Naive thymus-derived CD4-positive, alpha-beta T cell (primary cell): ENCODE measurements around the gene FARP1. TPM values are rescaled to one million over a fixed set of nuclear protein-coding genes. Genes with fewer than 3 reads are reported as not detected.

Experiments used
- ATAC-seq: fragments of 150-1000 bp; cut with Tn5 transposase; 2 replicates; pipeline ENCODE4 v1.10.0; 2021; ENCODE audit warnings: mild to moderate bottlenecking, moderate library complexity
- CTCF ChIA-PET: fragments of 350-600 bp; sonication (Branson Sonifier 250); formaldehyde crosslinking; loops from one replicate; lab custom pipeline; 2021; ENCODE audit warnings: antibody characterized with exemption; lab: Charles Lee
- POLR2A ChIA-PET: fragments of 350-600 bp; sonication (Branson Sonifier 250); formaldehyde crosslinking; loops from one replicate; lab custom pipeline; 2021; ENCODE audit warnings: antibody characterized with exemption, inconsistent platforms; lab: Charles Lee
- DNase-seq, 9 donors: peaks; one replicate each; pipeline versions ENCODE4 v3.0.0 to v3.0.0-alpha.2; 2020 to 2022; ENCODE audit warnings: mixed read lengths in 1 of 9
- H3K27ac ChIP-seq: one replicate; pipeline ENCODE4 v1.7.0; 2013; ENCODE audit warnings: mild to moderate bottlenecking, low read depth, low read length, moderate library complexity
- H3K27me3 ChIP-seq, 2 donors: one replicate each; pipeline ENCODE4 v1.7.0; 2013; ENCODE audit warnings: low read length in 2 of 2, mild to moderate bottlenecking in 2 of 2, moderate library complexity in 2 of 2; ENCODE audit not compliant: control insufficient read depth in 2 of 2, insufficient read depth in 2 of 2
- H3K36me3 ChIP-seq, 3 experiments: 1 replicate in 2 of 3; 2 replicates in 1 of 3; pipeline ENCODE4 v1.7.0; 2013; ENCODE audit warnings: low read length in 3 of 3, mild to moderate bottlenecking in 3 of 3, moderate library complexity in 1 of 3; ENCODE audit not compliant: insufficient read depth in 3 of 3, control insufficient read depth in 2 of 3
- H3K4me1 ChIP-seq, 2 donors: one replicate each; pipeline ENCODE4 v1.7.0; 2013; ENCODE audit warnings: low read length in 2 of 2, mild to moderate bottlenecking in 2 of 2, moderate library complexity in 1 of 2; ENCODE audit not compliant: control insufficient read depth in 2 of 2, insufficient read depth in 2 of 2
- H3K4me3 ChIP-seq: 2 replicates; pipeline ENCODE4 v1.7.0; 2013; ENCODE audit warnings: mild to moderate bottlenecking, low read length
- H3K9me3 ChIP-seq, 3 experiments: 1 replicate in 2 of 3; 2 replicates in 1 of 3; pipeline ENCODE4 v1.7.0; 2013; ENCODE audit warnings: low read length in 3 of 3; ENCODE audit not compliant: control insufficient read depth in 2 of 3
- H3K27ac Mint-ChIP-seq, 9 donors: one replicate each; pipeline ENCODE4 v1.8.0; 2020 to 2022; ENCODE audit warnings: mixed read lengths in 9 of 9, mild to moderate bottlenecking in 8 of 9, moderate library complexity in 5 of 9, inconsistent platforms in 2 of 9
- H3K27me3 Mint-ChIP-seq, 5 donors: one replicate each; pipeline ENCODE4 v1.8.0; 2021 to 2022; ENCODE audit warnings: mixed read lengths in 5 of 5, mild to moderate bottlenecking in 1 of 5
- H3K36me3 Mint-ChIP-seq, 5 donors: one replicate each; pipeline ENCODE4 v1.8.0; 2020 to 2022; ENCODE audit warnings: mixed read lengths in 5 of 5, mild to moderate bottlenecking in 3 of 5, inconsistent platforms in 1 of 5
- H3K4me1 Mint-ChIP-seq, 7 donors: one replicate each; pipeline ENCODE4 v1.8.0; 2020 to 2022; ENCODE audit warnings: mixed read lengths in 7 of 7, mild to moderate bottlenecking in 3 of 7, inconsistent platforms in 1 of 7
- H3K4me3 Mint-ChIP-seq, 10 donors: one replicate each; pipeline ENCODE4 v1.8.0; 2020 to 2022; ENCODE audit warnings: mild to moderate bottlenecking in 10 of 10, mixed read lengths in 10 of 10, moderate library complexity in 6 of 10, inconsistent platforms in 2 of 10
- H3K9me3 Mint-ChIP-seq, 11 donors: one replicate each; pipeline ENCODE4 v1.8.0; 2020 to 2022; ENCODE audit warnings: mixed read lengths in 11 of 11, mild to moderate bottlenecking in 4 of 11, inconsistent platforms in 1 of 11, moderate library complexity in 1 of 11
- intact Hi-C, 2 donors: fragments of 100-400 bp; cut with micrococcal nuclease; formaldehyde crosslinking; loops; one replicate each; pipeline ENCODE4 v1.15.1; 2023
- polyA plus RNA-seq, 2 donors: library from polyadenylated mRNA; unstranded; fragments of 300-500 nt; fragmentation: Illumina TruSeq; gene quantifications; one replicate each; pipeline ENCODE4 v1.2.3, GENCODE V29; 2021
- total RNA-seq, 6 experiments: library from RNA in 5 of 6; stranded (reverse) in 5 of 6; gene quantifications; 1 replicate in 5 of 6; 2 replicates in 1 of 6; pipeline ENCODE4 v1.2.3 and lab custom pipeline; 2021 to 2026

Gene FARP1
- total and polyA plus RNA-seq, 7 experiments from 2014 or later: 0.19 to 1.1 (median 0.60) TPM

DNA sequence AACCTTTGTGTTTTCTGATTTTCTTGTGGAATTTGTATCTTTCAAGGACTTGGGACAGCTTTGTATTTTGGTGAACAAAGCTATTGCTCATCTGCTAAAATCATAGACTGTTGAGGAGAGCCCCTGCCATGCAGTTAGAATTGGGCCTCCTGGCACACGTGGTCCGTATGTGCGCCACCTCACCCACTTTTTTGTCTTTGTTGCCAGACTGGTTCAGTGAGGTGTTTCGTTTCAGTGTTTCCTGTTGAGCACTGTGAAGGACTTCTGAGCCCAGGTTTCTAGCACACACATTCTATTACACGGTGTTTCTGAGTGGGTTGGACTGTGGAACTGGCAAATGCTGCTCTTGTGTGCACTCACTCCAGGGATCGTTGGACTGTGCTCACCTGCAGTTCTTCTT is 71.8 kb downstream of the FARP1 start:
- H3K27ac Mint-ChIP-seq: no peak overlapping the region
- Histone ChIP-seq H3K9me3 (no peaks in the 10 kb centered on the region), H3K27me3 (no peaks in the 10 kb centered on the region), H3K27ac (no peak overlapping the region), H3K4me3 (no peak overlapping the region), H3K36me3 (no peaks in the 10 kb centered on the region), H3K4me1 (no peaks in the 10 kb centered on the region)
- DNase-seq (no peak), ATAC-seq (no peak)
- peaks cover 0 to 26% (median 10%) of the 10 kb centered on the region in 5 donors for H3K27me3 Mint-ChIP-seq
- H3K4me3 Mint-ChIP-seq: no peak overlapping the region
- CTCF ChIA-PET: no interaction called here
- POLR2A ChIA-PET: no interaction called here
- no peaks in the 10 kb centered on the region for H3K4me1 Mint-ChIP-seq
- intact Hi-C loops: no loop called here
- H3K36me3 Mint-ChIP-seq: no peaks in the 10 kb centered on the region
- peaks cover 0 to 4% (median 0%) of the 10 kb centered on the region in 11 donors for H3K9me3 Mint-ChIP-seq

GRCh38 chr13:98215508-98215907 is 72.6 kb downstream of the FARP1 start:
- Histone ChIP-seq H3K27me3 (no peaks in the 10 kb centered on the region), H3K9me3 (no peaks in the 10 kb centered on the region), H3K36me3 (no peaks in the 10 kb centered on the region), H3K27ac (no peak overlapping the region), H3K4me3 (no peak overlapping the region), H3K4me1 (no peaks in the 10 kb centered on the region)
- ATAC-seq (no peak), DNase-seq (no peak)
- ChIA-PET CTCF (no interaction called here), POLR2A (no interaction called here)
- H3K9me3 Mint-ChIP-seq: peaks cover 0 to 4% (median 0%) of the 10 kb centered on the region in 11 donors
- H3K4me1 Mint-ChIP-seq: no peaks in the 10 kb centered on the region
- no peak overlapping the region for H3K4me3 Mint-ChIP-seq
- no peak overlapping the region for H3K27ac Mint-ChIP-seq
- H3K27me3 Mint-ChIP-seq: peaks cover 2 to 26% (median 10%) of the 10 kb centered on the region in 5 donors
- H3K36me3 Mint-ChIP-seq: no peaks in the 10 kb centered on the region
- intact Hi-C loops: no loop called here

- no peaks in the 10 kb centered on the region for H3K4me1 ChIP-seq
- H3K4me3 ChIP-seq: no peak overlapping the region
- DNase-seq (no peak), ATAC-seq (no peak)
- ChIA-PET POLR2A (no interaction called here), CTCF (no interaction called here)
- no peaks in the 10 kb centered on the region for H3K9me3 ChIP-seq
- no peaks in the 10 kb centered on the region for H3K36me3 ChIP-seq
- no peak overlapping the region for H3K27ac Mint-ChIP-seq
- no peaks in the 10 kb centered on the region for H3K27me3 ChIP-seq
- H3K36me3 Mint-ChIP-seq: no peaks in the 10 kb centered on the region
- intact Hi-C loops: no loop called here
- H3K9me3 Mint-ChIP-seq: peaks cover 0 to 4% (median 0%) of the 10 kb centered on the region in 11 donors
- no peak overlapping the region for H3K27ac ChIP-seq
- H3K4me1 Mint-ChIP-seq: no peaks in the 10 kb centered on the region
- H3K27me3 Mint-ChIP-seq: peaks cover 2 to 22% (median 10%) of the 10 kb centered on the region in 5 donors
- H3K4me3 Mint-ChIP-seq: no peak overlapping the region
Measured at GRCh38 chr13:98216135-98216565, 73.3 kb downstream of the FARP1 start.

- Mint-ChIP-seq H3K27ac (no peak overlapping the region), H3K4me1 (no peaks in the 10 kb centered on the region), H3K36me3 (no peaks in the 10 kb centered on the region), H3K4me3 (no peak overlapping the region), H3K9me3 (no peaks in the 10 kb centered on the region), H3K27me3 (peaks cover 2 to 21% (median 12%) of the 10 kb centered on the region in 5 donors)
- Histone ChIP-seq H3K27ac (no peak overlapping the region), H3K27me3 (no peaks in the 10 kb centered on the region), H3K4me3 (no peak overlapping the region), H3K36me3 (no peaks in the 10 kb centered on the region), H3K9me3 (no peaks in the 10 kb centered on the region), H3K4me1 (no peaks in the 10 kb centered on the region)
- ATAC-seq (no peak), DNase-seq (no peak)
- intact Hi-C loops: no loop called here
- ChIA-PET POLR2A (no interaction called here), CTCF (no interaction called here)
Measured at GRCh38 chr13:98216711-98217285, 73.9 kb downstream of the FARP1 start.

DNA sequence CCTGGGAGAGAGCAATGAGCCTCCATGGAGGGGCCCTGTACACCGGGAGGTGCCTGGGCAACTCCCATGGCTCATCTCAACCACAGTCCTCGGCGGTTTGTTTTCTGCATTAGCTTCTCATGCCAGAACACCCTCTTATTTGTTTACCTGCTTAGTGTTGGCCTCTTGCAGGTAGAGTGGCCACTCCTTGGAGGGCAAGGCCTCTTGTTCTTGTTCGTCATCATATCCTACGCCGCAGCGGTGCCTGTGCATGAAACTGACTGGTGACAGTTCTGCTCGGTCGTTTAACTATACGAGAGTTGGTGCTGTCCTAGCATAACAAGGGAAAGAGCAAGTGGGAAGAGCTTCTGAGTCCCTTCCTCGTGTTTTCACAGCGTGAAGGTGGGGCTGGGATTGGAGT is 74.7 kb downstream of the FARP1 start:
- H3K9me3 Mint-ChIP-seq: no peaks in the 10 kb centered on the region
- no peak for ATAC-seq
- Histone ChIP-seq H3K27me3 (no peaks in the 10 kb centered on the region), H3K4me1 (no peaks in the 10 kb centered on the region), H3K36me3 (no peaks in the 10 kb centered on the region), H3K27ac (no peak overlapping the region), H3K9me3 (no peaks in the 10 kb centered on the region), H3K4me3 (no peak overlapping the region)
- H3K4me1 Mint-ChIP-seq: no peaks in the 10 kb centered on the region
- no peak overlapping the region for H3K27ac Mint-ChIP-seq
- peaks cover 2 to 21% (median 13%) of the 10 kb centered on the region in 5 donors for H3K27me3 Mint-ChIP-seq
- ChIA-PET POLR2A (no interaction called here), CTCF (no interaction called here)
- intact Hi-C loops: no loop called here
- no peaks in the 10 kb centered on the region for H3K36me3 Mint-ChIP-seq
- no peak for DNase-seq
- no peak overlapping the region for H3K4me3 Mint-ChIP-seq

- no peak overlapping the region for H3K4me3 ChIP-seq
- H3K9me3 ChIP-seq: no peaks in the 10 kb centered on the region
- Mint-ChIP-seq H3K4me3 (no peak overlapping the region), H3K4me1 (no peaks in the 10 kb centered on the region), H3K27ac (no peak overlapping the region), H3K9me3 (no peaks in the 10 kb centered on the region), H3K27me3 (peaks cover 2 to 22% (median 13%) of the 10 kb centered on the region in 5 donors), H3K36me3 (no peaks in the 10 kb centered on the region)
- DNase-seq (no peak), ATAC-seq (no peak)
- POLR2A ChIA-PET: no interaction called here
- no peaks in the 10 kb centered on the region for H3K27me3 ChIP-seq
- CTCF ChIA-PET: no interaction called here
- no peaks in the 10 kb centered on the region for H3K36me3 ChIP-seq
- no peaks in the 10 kb centered on the region for H3K4me1 ChIP-seq
- no peak overlapping the region for H3K27ac ChIP-seq
- intact Hi-C loops: no loop called here
Measured at GRCh38 chr13:98219685-98220084, 76.8 kb downstream of the FARP1 start.

- H3K27ac ChIP-seq: no peak overlapping the region
- H3K4me1 Mint-ChIP-seq: no peaks in the 10 kb centered on the region
- no peak overlapping the region for H3K4me3 ChIP-seq
- H3K9me3 ChIP-seq: no peaks in the 10 kb centered on the region
- no peak overlapping the region for H3K27ac Mint-ChIP-seq
- H3K27me3 ChIP-seq: no peaks in the 10 kb centered on the region
- no peak overlapping the region for H3K4me3 Mint-ChIP-seq
- no peaks in the 10 kb centered on the region for H3K9me3 Mint-ChIP-seq
- no peaks in the 10 kb centered on the region for H3K36me3 ChIP-seq
- POLR2A ChIA-PET: no interaction called here
- H3K36me3 Mint-ChIP-seq: no peaks in the 10 kb centered on the region
- ATAC-seq (no peak), DNase-seq (no peak)
- CTCF ChIA-PET: no interaction called here
- H3K4me1 ChIP-seq: no peaks in the 10 kb centered on the region
- H3K27me3 Mint-ChIP-seq: peaks cover 2 to 22% (median 13%) of the 10 kb centered on the region in 5 donors
- intact Hi-C loops: no loop called here
Measured at GRCh38 chr13:98220271-98220791, 77.4 kb downstream of the FARP1 start.
